ENCODE data around the gene SPEG. TPM values are rescaled to one million over a fixed set of nuclear protein-coding genes. Genes with fewer than 3 reads are reported as not detected.

Gene SPEG
- total RNA-seq, 1 donor from 2014 or later: 0.09 TPM

DNA sequence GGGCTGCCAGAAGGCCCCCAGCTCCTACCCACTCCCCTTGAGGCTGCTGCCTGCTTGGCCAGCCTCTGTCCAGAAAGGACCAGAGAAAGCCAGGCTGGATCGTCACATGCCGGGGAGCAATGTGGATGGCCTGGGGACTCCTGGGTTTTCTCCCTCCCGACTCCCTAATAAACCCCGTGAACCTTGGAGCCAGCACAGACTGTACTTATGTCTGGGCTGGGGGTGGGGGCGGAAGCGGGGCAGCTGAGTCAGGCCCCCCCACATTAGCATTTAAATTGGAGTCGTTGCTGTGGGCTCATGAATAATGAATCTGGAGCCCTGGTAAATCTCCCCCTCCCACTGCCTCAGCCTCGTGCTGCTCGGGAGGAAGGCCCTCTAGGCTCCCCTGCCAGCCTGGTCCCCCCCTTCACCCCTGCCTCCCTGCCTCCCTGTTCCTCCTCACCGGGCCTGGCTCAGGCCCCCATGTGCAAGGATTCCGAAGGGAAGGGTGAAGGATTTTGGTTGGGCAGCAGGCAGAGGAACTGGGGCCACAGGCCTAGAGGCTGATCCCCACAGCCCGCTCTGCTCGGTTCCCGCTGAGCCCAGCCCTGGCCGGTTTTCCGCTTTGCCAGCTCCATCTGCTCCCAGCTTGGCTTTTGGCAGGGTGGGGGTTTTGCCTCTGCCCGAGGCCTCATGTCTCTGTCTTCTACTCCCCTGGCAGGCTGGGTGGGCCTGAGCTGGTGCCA, 72.3 kb downstream of the SPEG start:
- ChIA-PET CTCF (interaction anchor here (0.9 to 3.4 kb wide), 2 partner anchors 23 kb away, joined by 3 to 16 read pairs; no protein-coding TSS in a partner anchor), POLR2A (interaction anchor here (1.1 kb wide), 1 partner anchor 9 kb away, joined by 3 read pairs; the partner anchor contains the start of gene GMPPA)
- peaks cover 17% of the 10 kb centered on the region for H3K4me1 Mint-ChIP-seq
- DNase-seq (no peak), ATAC-seq (ENCODE audit: low read depth) (no peak)
- peaks cover 29% of the 10 kb centered on the region for H3K27me3 Mint-ChIP-seq
- intact Hi-C loops (cut with micrococcal nuclease): no loop called here
- TF ChIP-seq, protein P1, sequence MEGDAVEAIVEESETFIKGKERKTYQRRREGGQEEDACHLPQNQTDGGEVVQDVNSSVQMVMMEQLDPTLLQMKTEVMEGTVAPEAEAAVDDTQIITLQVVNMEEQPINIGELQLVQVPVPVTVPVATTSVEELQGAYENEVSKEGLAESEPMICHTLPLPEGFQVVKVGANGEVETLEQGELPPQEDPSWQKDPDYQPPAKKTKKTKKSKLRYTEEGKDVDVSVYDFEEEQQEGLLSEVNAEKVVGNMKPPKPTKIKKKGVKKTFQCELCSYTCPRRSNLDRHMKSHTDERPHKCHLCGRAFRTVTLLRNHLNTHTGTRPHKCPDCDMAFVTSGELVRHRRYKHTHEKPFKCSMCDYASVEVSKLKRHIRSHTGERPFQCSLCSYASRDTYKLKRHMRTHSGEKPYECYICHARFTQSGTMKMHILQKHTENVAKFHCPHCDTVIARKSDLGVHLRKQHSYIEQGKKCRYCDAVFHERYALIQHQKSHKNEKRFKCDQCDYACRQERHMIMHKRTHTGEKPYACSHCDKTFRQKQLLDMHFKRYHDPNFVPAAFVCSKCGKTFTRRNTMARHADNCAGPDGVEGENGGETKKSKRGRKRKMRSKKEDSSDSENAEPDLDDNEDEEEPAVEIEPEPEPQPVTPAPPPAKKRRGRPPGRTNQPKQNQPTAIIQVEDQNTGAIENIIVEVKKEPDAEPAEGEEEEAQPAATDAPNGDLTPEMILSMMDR (IDR thresholded peaks at IDR 0.05): no peak
- peaks cover 44% of the 10 kb centered on the region for H3K36me3 Mint-ChIP-seq (ENCODE audit: low read depth)
- no peaks in the 10 kb centered on the region for H3K9me3 Mint-ChIP-seq
- no peak overlapping the region for H3K4me3 Mint-ChIP-seq
- H3K27ac Mint-ChIP-seq: no peak overlapping the region

DNA sequence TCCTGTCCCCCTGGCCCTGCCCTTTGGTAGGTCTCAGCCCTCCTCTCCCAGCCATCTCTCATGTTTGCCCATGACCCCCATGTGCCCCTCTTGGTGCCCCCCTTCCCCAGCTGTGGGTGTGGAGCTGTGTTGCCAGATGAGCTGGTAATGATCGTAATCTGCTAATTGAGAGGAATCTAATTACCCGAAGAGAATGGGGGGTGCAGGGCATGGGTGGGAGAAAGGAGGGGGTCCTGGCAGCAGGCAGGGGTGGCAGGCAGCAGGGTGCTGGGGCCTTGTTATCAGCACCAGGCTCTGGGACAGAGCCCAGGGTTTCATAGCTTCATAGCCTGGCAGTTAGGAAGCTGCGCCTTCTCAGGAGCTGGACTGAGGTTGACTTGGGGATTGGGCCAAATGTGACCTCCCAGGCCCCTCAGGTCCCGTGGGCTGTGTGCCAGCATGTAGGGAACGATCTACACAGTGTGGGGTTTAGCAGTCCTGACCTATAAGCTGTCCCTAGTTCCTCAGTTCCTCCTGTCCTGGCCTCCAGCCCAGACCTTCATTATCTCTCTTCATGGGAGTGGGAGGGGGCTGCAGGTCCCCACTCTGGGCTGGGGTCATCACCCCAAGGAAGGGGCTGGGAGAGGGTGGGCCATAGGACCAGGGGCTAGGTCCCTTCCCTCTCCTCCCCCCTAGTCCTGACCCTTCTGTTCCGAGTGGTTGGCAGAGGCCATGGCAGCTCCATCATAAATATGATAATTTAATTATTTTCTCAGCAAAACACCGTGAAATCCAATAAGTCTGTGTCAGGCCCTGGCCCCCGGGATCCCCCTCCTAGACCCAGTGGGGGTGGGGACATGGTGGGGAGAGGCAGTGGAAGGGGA, 73.2 kb downstream of the SPEG start:
- POLR2A ChIA-PET: interaction anchor here (1.1 kb wide), 1 partner anchor 9 kb away, joined by 3 read pairs; the partner anchor contains the start of gene GMPPA
- DNase-seq (no peak), ATAC-seq (ENCODE audit: low read depth) (no peak)
- intact Hi-C loops (cut with micrococcal nuclease): loop anchor here (2.0 kb wide), 1 partner anchor 23 kb away; no protein-coding TSS in a partner anchor
- TF ChIP-seq, protein P1 (IDR thresholded peaks at IDR 0.05): no peak
- peaks cover 18% of the 10 kb centered on the region for H3K4me1 Mint-ChIP-seq
- CTCF ChIA-PET: interaction anchor here (1.0 to 3.4 kb wide), 2 partner anchors 12 to 22 kb away, joined by 4 to 16 read pairs; no protein-coding TSS in a partner anchor
- no peak overlapping the region for H3K27ac Mint-ChIP-seq
- peaks cover 37% of the 10 kb centered on the region for H3K36me3 Mint-ChIP-seq (ENCODE audit: low read depth)
- H3K4me3 Mint-ChIP-seq: no peak overlapping the region
- H3K9me3 Mint-ChIP-seq: no peaks in the 10 kb centered on the region
- H3K27me3 Mint-ChIP-seq: peaks cover 34% of the 10 kb centered on the region

DNA sequence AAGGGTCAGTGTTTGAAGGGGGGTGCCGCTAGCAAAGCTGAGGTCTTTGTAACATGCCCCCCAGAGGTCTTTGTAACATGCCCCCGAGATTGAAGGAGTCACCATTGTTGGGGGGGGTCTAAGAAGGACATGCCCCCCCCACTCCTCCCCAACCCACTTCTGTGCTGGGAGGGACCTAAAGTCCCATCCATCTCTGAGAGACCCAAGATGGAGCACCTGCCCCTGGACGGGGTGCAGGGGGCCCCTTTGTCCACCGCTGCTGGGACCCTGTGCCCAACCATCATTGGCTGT, 73.7 kb downstream of the SPEG start:
- no peak overlapping the region for H3K4me3 Mint-ChIP-seq
- H3K27ac Mint-ChIP-seq: no peak overlapping the region

DNA sequence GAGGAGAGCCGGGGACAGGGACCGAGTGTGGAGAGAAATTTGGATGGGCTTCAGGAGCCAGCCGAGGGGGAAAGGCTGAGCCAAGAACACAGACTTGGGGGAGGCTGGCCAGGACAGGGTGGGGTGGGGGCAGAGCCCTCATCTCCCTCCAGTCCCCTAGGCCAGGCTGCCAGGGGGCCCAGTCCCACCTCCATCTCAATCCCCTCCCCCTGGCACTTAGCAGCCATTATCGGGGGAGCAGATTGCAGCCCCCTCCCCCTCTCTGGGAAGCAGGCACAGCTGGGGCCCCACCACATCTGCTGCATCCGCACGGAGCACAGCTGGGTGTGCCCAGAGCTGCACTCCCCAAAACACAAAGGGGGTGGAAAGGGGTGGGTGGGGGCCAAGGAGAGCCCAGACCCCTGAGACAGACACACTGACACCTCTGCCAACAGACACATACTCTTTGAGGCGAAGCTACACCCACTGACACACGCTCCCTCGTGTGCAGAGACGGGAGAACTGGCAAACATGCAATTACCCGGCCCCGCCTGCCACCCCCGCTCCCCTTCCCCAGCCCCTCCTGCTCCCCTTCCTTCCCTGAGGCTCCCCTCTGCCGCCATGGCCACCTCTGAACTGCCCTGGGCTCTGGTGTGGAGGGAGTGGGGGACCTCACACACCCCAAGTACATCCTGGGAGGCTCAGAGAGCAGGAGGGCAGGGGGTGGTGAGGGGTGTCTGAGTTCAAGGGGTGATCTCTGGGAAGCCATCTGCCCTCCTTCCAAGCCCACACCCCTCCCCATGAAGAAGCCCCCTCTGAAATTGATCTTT, 74.5 kb downstream of the SPEG start:
- Mint-ChIP-seq H3K27me3 (peaks cover 47% of the 10 kb centered on the region), H3K36me3 (ENCODE audit: low read depth) (peaks cover 28% of the 10 kb centered on the region), H3K27ac (no peak overlapping the region), H3K4me3 (no peak overlapping the region), H3K9me3 (no peaks in the 10 kb centered on the region), H3K4me1 (peaks cover 20% of the 10 kb centered on the region)
- ATAC-seq (ENCODE audit: low read depth) (no peak), DNase-seq (no peak)
- POLR2A ChIA-PET: interaction anchor here (1.9 kb wide), 1 partner anchor 10 kb away, joined by 7 read pairs; the partner anchor contains the start of gene GMPPA
- TF ChIP-seq, protein P1 (IDR thresholded peaks at IDR 0.05): no peak
- CTCF ChIA-PET: interaction anchor here (0.8 to 3.4 kb wide), 6 partner anchors 9 to 180 kb away, joined by 3 to 16 read pairs (median 4); partner anchors contain the start of gene GMPPA
- intact Hi-C loops (cut with micrococcal nuclease): loop anchor here (1.0 to 2.0 kb wide), 2 partner anchors 22 to 32 kb away; no protein-coding TSS in a partner anchor

More for the DNA sequence above, 73.7 kb downstream of the SPEG start:
- no peaks in the 10 kb centered on the region for H3K9me3 Mint-ChIP-seq
- ChIA-PET POLR2A (interaction anchor here (1.9 kb wide), 1 partner anchor 9 kb away, joined by 7 read pairs; the partner anchor contains the start of gene GMPPA), CTCF (interaction anchor here (1.0 to 3.4 kb wide), 2 partner anchors 13 to 21 kb away, joined by 4 to 16 read pairs; no protein-coding TSS in a partner anchor)
- DNase-seq (no peak), ATAC-seq (ENCODE audit: low read depth) (no peak)
- intact Hi-C loops (cut with micrococcal nuclease): loop anchor here (2.0 kb wide), 1 partner anchor 22 kb away; no protein-coding TSS in a partner anchor
- TF ChIP-seq, protein P1 (IDR thresholded peaks at IDR 0.05): no peak
- peaks cover 39% of the 10 kb centered on the region for H3K27me3 Mint-ChIP-seq
- H3K36me3 Mint-ChIP-seq (ENCODE audit: low read depth): peaks cover 36% of the 10 kb centered on the region
- H3K4me1 Mint-ChIP-seq: peaks cover 19% of the 10 kb centered on the region
